Non-pigmented ciliary epithelial cell (primary cell): ENCODE measurements around the gene KCNQ1.

ENCODE experiments used
- DNase-seq: peaks from one replicate; pipeline ENCODE4 v3.0.0-alpha.2; 2010; ENCODE audit warnings: low read depth

KCNQ1 gene

GRCh38 chr11:2461253-2461955 is 16.6 kb downstream of the KCNQ1 start:
- no peak for DNase-seq

- no peak for DNase-seq
Measured at GRCh38 chr11:2461956-2462542, 17.2 kb downstream of the KCNQ1 start.

GRCh38 chr11:2462543-2462985 is 17.8 kb downstream of the KCNQ1 start:
- DNase-seq, result no peak

DNA sequence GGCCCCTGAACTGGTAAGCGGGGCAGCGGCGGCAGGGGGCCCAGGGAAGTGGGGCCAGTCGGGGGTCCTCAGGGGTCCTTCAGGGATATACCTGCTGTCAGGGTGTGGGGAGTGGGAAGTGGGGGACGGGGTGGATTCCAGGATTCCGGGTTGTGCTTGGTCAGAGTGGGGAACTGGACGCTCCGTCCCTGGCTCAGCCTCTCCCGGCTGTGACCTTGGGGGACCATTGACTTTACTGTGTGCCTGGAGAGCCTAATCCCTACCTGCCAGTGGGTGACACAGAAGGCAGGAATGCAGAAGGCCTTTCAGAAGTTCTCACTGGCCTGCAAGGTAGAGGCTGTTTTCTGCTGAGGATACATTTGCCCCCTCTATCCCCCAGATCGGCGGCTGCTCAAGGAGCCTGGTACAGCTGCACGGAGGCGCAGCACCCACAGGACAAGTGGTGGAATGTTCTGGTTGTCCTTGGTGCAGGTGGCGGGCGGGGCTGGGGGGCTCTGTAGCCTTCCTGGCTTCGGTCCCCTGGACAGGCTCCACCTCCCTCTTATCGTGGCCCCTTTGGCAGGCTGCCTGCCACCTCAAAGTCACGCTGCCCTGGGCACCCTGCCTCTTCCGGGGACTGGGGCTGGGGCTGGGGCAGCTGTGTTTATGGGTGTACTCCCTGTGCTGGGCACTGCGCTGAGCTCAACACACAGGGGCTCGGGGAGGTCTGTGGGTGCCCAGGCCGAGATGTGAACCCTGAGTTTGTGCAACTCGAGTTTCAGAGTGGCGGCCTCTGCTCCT is 18.4 kb downstream of the KCNQ1 start:
- DNase-seq, result no peak

DNA sequence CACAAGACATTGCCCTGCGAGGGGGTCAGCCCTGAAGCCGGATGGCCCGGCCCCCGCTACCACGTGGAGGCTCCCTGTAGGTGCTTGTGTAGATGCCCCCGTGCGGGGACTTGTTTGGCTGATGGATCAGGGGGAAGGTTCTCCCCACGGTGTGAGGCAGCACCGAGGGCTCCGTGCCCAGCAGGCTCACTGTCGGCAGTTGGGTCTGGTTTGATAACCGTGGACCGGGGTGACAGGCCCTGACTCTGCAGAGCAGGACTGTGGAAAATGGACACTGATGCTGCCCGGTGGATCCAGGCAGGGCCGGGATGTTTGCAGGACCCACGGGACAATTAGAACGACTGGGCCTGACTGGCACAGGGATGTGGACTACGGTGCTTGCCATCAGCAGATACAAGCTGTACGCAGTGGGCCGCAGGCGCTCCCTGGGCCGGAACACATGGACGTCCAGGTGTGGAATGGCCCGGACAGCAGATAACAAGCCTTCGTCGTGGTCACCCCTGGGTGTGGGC is 19.0 kb downstream of the KCNQ1 start:
- DNase-seq, result no peak

- no peak for DNase-seq
Measured at GRCh38 chr11:2464451-2465165, 19.8 kb downstream of the KCNQ1 start.

DNA sequence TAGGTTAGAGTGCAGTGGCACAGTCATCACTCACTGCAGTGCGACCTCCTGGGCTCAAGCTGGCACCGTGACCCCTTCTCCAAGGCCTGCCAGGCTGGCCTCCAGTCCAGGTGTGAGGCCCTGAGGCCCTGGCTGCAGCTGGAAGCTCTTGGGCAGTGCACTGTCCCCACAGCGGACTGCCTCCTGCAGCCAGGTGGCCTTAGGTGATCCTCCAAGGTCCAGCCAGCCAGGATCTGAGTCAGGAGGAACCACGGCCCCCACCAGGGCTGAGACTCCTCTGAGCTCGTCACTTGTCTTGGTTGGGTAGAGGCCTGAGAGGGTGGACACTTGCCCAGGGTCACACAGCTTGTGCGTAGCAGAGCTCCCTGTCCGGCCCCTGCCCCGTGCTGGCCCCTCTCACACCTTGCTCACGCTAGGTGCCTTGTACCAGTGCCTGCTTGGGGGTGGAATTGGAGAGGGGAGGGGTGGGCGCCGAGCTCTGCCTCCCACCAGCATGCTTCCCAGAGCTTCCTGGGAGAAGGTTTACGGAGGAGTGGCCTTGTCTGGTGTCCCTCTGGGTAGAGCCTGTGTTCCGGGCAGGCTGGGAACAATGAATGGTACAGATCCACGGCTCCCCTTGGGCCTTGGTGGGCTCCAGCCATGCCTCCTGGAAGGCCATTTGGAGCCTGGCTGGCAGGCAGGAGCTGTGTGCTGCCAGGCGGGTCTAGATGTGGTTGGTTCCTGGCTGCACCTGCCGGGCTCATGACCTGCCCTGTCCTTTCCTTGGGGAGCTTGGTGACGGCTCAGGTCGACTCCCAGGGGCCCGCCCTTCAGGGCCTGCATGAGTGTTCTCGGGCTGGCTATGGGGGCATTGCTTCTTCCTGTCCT is 20.6 kb downstream of the KCNQ1 start:
- no peak for DNase-seq

GRCh38 chr11:2466069-2466801 is 21.4 kb downstream of the KCNQ1 start:
- DNase-seq, result no peak

DNA sequence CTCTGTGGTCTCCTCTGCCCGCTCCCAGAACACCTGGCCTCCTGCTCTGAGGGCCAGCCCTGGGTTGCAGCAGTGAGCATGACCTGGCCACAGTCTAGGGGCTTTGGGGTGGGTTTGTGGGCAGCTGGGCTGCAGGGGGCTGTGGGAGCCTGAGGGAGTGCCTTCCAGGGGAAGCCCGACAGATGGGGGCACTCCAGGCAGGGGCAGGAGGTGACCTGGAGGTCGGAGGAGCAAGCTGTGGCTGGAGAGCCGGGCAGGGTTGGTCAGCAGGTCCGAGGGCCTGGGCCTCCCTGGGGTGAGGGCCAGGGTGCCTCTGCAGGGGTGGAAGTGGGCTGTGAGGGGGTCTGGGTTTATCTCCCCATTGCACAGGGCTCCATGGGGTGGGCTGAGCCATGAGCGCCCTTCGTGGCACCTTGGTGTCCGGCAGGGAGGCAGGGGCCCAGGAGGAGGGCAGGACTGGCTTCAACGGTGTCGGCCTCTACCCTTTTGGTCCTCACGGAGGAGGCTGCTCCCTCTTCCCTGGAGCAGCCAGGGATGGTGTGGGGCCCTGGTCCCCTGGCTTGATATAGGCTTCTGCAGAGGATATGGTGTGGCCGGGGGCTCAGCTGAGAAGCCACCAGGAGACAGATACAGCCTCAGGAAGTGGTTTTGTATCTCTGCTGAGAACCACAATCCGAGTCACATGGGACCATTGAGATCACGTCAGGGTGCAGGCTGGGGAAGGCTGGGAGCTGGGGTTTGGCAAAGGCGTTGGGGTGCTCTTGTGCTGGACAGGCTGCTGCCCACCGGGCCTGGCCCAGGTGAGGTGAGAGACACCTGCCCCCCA is 22.3 kb downstream of the KCNQ1 start:
- no peak for DNase-seq

DNA sequence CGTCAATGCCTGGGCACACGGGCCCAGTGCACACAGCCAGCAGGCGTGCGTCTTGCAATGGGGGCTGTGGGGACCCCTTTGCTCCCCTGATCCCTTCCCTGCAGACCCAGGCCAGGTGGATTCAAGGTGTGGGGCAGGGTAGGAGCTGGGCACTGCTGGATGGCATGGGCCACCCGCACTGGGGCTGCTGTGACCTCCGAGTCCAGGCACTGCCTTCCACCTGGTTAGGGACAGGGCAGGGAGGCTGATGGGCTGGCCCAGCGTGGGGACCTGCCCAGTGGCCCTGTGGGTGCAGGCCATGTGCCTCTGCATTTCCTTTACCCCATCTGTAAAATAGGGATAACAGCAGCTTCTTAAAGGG is 22.9 kb downstream of the KCNQ1 start:
- no peak for DNase-seq

DNA sequence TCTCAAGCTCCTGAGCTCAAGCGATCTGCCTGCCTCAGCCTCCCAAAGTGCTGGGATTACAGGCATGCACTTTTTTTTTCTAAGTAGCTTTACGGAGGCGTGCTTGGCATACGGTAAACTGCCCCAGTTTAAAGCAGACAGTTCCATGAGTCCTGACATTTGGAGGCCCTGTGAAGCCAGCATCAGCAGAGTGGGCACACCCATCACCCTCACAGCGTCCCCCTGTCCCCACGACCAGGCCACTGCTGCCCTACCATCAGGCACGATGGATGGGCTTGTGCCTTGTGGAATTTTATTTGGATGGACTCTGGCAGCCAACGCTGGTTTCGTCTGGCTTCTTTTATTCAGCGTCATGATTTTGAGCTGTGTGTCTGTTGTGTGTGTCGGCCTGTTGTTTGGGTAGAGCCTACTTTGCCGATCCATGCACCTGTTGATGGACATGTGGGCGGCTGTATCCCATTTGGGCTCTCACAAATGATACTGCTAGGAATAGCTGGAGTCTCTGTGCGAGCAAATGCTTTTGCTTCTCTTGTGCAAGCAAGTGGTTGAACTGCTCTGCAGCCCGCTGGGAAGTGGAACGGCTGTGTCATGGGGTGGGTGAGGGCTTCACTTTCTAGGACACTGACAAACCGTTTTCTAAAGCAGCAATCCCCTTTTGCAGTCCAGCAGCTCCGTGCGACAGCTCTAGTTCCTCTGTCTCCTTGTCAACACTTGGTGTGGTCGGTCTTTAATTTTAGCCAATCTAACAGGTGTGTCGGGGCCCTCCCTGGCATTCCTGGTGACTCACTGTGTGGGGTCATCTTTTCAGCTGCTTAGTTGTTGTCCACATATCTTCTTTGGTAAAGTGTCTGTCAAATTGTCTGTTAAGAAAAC is 23.8 kb downstream of the KCNQ1 start:
- DNase-seq, result no peak

DNA sequence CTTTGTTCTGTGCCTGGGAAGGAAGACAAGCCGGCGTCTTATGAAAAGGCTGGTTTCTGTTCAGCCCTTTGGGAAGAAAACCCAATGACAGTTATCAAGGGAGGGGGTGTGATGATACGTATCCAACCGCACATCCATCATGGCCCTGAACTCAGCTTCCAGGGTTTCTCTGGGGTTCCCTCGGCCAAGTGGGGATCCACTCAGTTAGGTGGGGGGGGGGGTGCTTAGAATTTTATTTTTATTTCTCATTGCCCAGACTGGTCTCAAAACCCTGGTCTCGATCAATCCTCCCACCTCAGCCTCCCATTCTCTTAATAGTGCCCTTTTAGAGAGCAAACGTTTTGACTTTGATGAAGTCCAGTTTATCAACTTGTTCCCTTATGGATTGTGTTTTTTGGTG is 25.7 kb downstream of the KCNQ1 start:
- DNase-seq, result no peak

GRCh38 chr11:2471048-2471803 is 26.4 kb downstream of the KCNQ1 start:
- no peak for DNase-seq

DNA sequence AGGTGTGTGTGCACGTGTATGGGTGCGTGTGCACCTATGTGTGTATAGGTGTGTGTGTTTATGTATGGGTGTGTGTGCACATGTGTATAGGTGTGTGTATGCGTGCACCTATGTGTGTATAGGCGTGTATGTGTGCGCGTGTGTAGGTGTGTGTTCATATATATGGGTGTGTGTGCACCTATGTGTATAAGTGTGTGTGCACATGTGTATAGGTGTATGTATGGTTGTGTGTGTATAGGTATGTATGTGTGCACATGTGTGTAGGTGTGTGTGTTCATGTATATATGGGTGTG is 26.9 kb downstream of the KCNQ1 start:
- no peak for DNase-seq

GRCh38 chr11:2472428-2473186 is 27.8 kb downstream of the KCNQ1 start:
- no peak for DNase-seq

DNA sequence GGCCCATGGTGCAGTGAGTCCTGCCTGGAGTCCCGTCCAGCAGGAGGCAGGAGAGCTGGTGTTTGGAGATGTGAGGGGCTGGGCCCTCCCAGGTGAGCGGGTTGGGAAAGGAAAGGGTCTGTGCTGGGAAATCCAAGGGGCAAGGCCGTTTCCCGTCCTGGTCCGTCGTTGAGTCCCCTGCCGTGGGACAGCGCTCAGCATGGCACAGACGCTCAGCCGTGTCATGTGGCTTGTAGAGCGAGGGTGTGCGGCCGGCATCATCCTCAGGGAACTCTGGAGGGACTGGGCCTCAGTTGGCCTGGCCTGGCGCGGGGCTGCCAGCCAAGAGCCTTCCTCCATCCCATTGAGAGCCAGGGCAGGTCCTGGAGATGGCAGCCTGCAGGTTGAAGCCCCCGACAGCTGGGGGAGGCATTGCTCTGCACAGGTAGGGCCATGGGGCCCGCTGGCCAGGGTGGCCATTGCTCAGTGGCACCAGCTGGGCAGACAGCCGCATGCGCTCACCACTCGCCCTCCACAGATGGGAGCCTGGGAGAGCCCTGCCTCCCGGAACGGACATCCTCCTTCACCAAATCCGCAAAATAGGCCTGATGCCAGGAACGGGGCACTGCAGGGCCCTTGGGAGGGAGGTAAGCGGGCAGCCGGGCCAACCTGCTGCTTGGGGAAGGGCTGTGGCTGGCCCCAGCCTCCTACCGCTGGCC is 28.7 kb downstream of the KCNQ1 start:
- DNase-seq, result no peak
